K562 (cell line): ENCODE measurements around the gene ASS1. TPM values are rescaled to one million over a fixed set of nuclear protein-coding genes. Genes with fewer than 3 reads are reported as not detected.

Experiments used
- MLLT1 ChIP-seq, 2 experiments: fragments of 450-650 bp; IDR thresholded peaks; 2 replicates each; pipeline ENCODE4 v1.6.1; 2016
- PHF21A ChIP-seq: fragments of 450-650 bp; IDR thresholded peaks from 2 replicates; pipeline ENCODE4 v1.6.1; 2017; ENCODE audit warnings: low read depth, borderline replicate concordance
- RBM14 ChIP-seq: fragments of 200-400 bp; formaldehyde crosslinking; IDR thresholded peaks from 2 replicates; pipeline ENCODE4 v1.6.1; 2018; ENCODE audit warnings: low read depth, mild to moderate bottlenecking, low read length, moderate library complexity, borderline replicate concordance; ENCODE audit not compliant: insufficient read depth
- SMARCA4 ChIP-seq: fragments of 450-650 bp; IDR thresholded peaks from 2 replicates; pipeline ENCODE4 v1.6.1; 2016
- SMARCC2 ChIP-seq: fragments of 450-650 bp; IDR thresholded peaks from 2 replicates; pipeline ENCODE4 v1.6.1; 2017; ENCODE audit warnings: antibody characterized with exemption, moderate library complexity, mild to moderate bottlenecking, low read depth
- STAG1 ChIP-seq: sonication (generic); formaldehyde crosslinking; IDR thresholded peaks from 2 replicates; pipeline ENCODE4 v1.5.0; 2020; ENCODE audit warnings: missing genetic modification reagents, borderline replicate concordance
- TARDBP ChIP-seq: fragments of 450-650 bp; IDR thresholded peaks from 2 replicates; pipeline ENCODE4 v1.6.1; 2016
- YY1 ChIP-seq, 3 experiments: IDR thresholded peaks; 2 replicates each; pipeline ENCODE4 v1.6.1; 2011; ENCODE audit warnings: low read length in 2 of 3, mild to moderate bottlenecking in 2 of 3, moderate library complexity in 2 of 3, borderline replicate concordance in 1 of 3, control low read depth in 1 of 3, low read depth in 1 of 3; ENCODE audit not compliant: insufficient read depth in 3 of 3, insufficient replicate concordance in 2 of 3, control insufficient read depth in 1 of 3, insufficient read length in 1 of 3; ENCODE audit errors: extremely low read depth in 1 of 3
- polyA plus RNA-seq, 8 experiments: library from polyadenylated mRNA; depleted of rRNA in 4 of 8; stranded (reverse) in 5 of 8; unstranded in 3 of 8; fragments of >200 nt; fragmentation: Nextera tagmentation in 2 of 8; fragmentation: Illumina TruSeq in 1 of 8; extraction: Ambion mirVana in 2 of 8; extraction: Trizol in 1 of 8; gene quantifications; 2 replicates each; pipeline versions ENCODE4 v1.2.1 to v1.2.3, GENCODE V29; 2011 to 2014; ENCODE audit warnings: inconsistent platforms in 1 of 8, missing spikeins in 1 of 8
- total RNA-seq, 7 experiments: library from RNA; depleted of rRNA in 6 of 7; stranded (reverse); fragments of >200 nt in 6 of 7; fragmentation: Illumina TruSeq in 2 of 7; extraction: Trizol in 2 of 7; gene quantifications; 2 replicates each; pipeline versions ENCODE4 v1.2.1 to v1.2.3, GENCODE V29; 2011 to 2021; ENCODE audit warnings: low replicate concordance in 1 of 7
- TF ChIP-seq, protein P1 (sequence below): sonication (generic); formaldehyde crosslinking; IDR thresholded peaks from 2 replicates; pipeline ENCODE4 v1.8.1; 2023; ENCODE audit warnings: mild to moderate bottlenecking, missing genetic modification reagents
- TF ChIP-seq, protein P2 (sequence below), 2 experiments: fragments of 450-650 bp; formaldehyde crosslinking in 1 of 2; IDR thresholded peaks; 2 replicates each; pipeline versions ENCODE4 v1.4.0 to v1.6.1; 2014 to 2020; ENCODE audit warnings: mild to moderate bottlenecking in 2 of 2, borderline replicate concordance in 1 of 2, low read depth in 1 of 2
- TF ChIP-seq, protein P3 (sequence below): IDR thresholded peaks from 3 replicates; pipeline ENCODE4 v1.6.1; 2011; ENCODE audit warnings: borderline replicate concordance, mild to moderate bottlenecking; ENCODE audit not compliant: insufficient read length, insufficient read depth

ASS1 gene
- total and polyA plus RNA-seq, 9 of the 15 experiments (the other 6 are each of a cell fraction or from before 2014, with no cell fraction given): 1.5 to 5.7 (median 3.7) TPM

DNA sequence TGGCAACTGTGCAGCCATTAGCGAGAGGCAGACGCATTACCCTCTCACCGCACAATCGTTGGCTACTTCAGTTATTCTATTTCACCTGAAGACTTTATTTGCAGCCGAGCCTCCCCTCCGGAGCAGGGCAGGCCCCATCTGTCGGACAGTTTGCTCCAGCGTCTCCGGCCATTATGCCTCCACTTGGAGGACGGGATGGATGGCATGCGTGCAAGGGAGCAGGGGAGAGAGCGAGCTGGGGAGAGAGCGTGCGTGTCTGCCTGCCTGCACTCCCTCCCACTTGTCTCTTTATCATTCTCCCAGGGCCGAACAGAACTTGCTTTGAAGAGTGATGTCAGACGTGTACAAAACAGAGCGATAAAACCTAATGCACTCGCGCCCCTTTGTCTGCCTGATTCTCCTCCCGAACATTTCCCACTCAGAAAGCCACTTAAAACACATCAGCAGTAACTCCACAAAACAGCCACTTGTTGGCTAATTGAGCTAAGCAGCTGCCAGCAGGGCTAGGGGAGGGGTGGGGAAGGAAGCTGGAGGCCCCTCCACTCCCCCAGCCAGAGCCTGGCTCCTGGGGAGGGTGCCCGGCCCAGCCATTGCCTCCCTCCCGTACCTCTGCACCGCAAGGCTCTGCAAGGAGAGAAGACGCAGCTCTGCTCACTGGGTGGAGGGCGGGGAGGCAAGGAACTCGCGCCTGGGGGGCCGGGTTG is 91.2 kb downstream of the ASS1 start (continued):
- TF ChIP-seq, protein P1, sequence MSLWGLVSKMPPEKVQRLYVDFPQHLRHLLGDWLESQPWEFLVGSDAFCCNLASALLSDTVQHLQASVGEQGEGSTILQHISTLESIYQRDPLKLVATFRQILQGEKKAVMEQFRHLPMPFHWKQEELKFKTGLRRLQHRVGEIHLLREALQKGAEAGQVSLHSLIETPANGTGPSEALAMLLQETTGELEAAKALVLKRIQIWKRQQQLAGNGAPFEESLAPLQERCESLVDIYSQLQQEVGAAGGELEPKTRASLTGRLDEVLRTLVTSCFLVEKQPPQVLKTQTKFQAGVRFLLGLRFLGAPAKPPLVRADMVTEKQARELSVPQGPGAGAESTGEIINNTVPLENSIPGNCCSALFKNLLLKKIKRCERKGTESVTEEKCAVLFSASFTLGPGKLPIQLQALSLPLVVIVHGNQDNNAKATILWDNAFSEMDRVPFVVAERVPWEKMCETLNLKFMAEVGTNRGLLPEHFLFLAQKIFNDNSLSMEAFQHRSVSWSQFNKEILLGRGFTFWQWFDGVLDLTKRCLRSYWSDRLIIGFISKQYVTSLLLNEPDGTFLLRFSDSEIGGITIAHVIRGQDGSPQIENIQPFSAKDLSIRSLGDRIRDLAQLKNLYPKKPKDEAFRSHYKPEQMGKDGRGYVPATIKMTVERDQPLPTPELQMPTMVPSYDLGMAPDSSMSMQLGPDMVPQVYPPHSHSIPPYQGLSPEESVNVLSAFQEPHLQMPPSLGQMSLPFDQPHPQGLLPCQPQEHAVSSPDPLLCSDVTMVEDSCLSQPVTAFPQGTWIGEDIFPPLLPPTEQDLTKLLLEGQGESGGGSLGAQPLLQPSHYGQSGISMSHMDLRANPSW: 0 out of 2 replicates have a peak, but pooled peaks have one; percentile 52
- peak; percentile 57; the same call in 1 of the 2 replicates for TF ChIP-seq SMARCC2
- TF ChIP-seq, protein P2, sequence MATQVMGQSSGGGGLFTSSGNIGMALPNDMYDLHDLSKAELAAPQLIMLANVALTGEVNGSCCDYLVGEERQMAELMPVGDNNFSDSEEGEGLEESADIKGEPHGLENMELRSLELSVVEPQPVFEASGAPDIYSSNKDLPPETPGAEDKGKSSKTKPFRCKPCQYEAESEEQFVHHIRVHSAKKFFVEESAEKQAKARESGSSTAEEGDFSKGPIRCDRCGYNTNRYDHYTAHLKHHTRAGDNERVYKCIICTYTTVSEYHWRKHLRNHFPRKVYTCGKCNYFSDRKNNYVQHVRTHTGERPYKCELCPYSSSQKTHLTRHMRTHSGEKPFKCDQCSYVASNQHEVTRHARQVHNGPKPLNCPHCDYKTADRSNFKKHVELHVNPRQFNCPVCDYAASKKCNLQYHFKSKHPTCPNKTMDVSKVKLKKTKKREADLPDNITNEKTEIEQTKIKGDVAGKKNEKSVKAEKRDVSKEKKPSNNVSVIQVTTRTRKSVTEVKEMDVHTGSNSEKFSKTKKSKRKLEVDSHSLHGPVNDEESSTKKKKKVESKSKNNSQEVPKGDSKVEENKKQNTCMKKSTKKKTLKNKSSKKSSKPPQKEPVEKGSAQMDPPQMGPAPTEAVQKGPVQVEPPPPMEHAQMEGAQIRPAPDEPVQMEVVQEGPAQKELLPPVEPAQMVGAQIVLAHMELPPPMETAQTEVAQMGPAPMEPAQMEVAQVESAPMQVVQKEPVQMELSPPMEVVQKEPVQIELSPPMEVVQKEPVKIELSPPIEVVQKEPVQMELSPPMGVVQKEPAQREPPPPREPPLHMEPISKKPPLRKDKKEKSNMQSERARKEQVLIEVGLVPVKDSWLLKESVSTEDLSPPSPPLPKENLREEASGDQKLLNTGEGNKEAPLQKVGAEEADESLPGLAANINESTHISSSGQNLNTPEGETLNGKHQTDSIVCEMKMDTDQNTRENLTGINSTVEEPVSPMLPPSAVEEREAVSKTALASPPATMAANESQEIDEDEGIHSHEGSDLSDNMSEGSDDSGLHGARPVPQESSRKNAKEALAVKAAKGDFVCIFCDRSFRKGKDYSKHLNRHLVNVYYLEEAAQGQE (IDR thresholded peaks at IDR 0.05; ENCODE audit: borderline replicate concordance): peak; percentile 29; the same call in 1 of the 2 replicates
- TF ChIP-seq, protein P2 (CRISPR knock-in tag; IDR thresholded peaks at IDR 0.05; ENCODE audit: low read depth): no peak
- TF ChIP-seq, protein P3, sequence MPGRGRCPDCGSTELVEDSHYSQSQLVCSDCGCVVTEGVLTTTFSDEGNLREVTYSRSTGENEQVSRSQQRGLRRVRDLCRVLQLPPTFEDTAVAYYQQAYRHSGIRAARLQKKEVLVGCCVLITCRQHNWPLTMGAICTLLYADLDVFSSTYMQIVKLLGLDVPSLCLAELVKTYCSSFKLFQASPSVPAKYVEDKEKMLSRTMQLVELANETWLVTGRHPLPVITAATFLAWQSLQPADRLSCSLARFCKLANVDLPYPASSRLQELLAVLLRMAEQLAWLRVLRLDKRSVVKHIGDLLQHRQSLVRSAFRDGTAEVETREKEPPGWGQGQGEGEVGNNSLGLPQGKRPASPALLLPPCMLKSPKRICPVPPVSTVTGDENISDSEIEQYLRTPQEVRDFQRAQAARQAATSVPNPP: no peak
- no peak for TF ChIP-seq STAG1 (CRISPR knock-in tag)
- TF ChIP-seq YY1 (IDR thresholded peaks at IDR 0.05; ENCODE audit: borderline replicate concordance in 1 of 3, control insufficient read depth in 1 of 3, extremely low read depth in 1 of 3, insufficient read depth in 3 of 3, insufficient read length in 1 of 3, insufficient replicate concordance in 2 of 3, low read depth in 1 of 3, low read length in 2 of 3): peak in 2 of 3 experiments; percentile 28 to 71
- TF ChIP-seq MLLT1 (IDR thresholded peaks at IDR 0.05): peak in 1 of 2 experiments; percentile 33; a peak in 1 of 4 replicates
- TF ChIP-seq TARDBP: no peak
- TF ChIP-seq RBM14: no peak
- TF ChIP-seq SMARCA4: peak; percentile 78
- TF ChIP-seq PHF21A: no peak
